ENCODE measurements around the gene TNC.

Gene TNC

DNA sequence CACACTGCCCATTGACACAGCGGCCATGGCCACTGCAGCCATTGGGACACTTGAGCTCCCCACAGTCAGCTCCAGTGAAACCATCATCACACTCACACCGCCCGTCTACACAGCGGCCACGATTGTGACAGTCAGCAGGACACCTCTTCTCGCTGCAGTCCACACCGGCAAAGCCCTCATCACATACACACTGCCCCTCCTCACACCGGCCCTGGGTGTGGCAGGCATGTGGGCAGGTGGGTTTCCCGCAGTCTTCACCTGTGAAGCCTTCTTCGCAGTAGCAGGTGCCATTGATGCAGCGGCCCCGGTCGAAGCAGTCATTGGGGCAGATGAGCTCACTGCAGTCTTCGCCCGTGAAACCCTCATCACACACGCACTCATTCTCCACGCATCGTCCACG, 31.5 kb downstream of the TNC start:
- no peaks in the 10 kb centered on the region for H3K4me1 ChIP-seq (ENCODE audit: low read length)
- no peaks in the 10 kb centered on the region for H3K36me3 ChIP-seq (replicated peaks; ENCODE audit: insufficient read depth, low read length)
- no peak overlapping the region for H3K4me3 ChIP-seq (ENCODE audit: low read length)
- H3K9me3 ChIP-seq (replicated peaks; ENCODE audit: insufficient read depth, low read length), result no peaks in the 10 kb centered on the region
- no peak overlapping the region for H3K27ac ChIP-seq (ENCODE audit: low read length)
- no peak overlapping the region for H2AFZ ChIP-seq (ENCODE audit: low read length)
- H3K9me2 ChIP-seq (replicated peaks; ENCODE audit: insufficient read depth, low read length), result no peaks in the 10 kb centered on the region
- no peak overlapping the region for H3K4me2 ChIP-seq (ENCODE audit: low read depth, low read length)
- TF ChIP-seq EZH2phosphoT487 (IDR thresholded peaks at IDR 0.05; ENCODE audit: low read length) (no peak), EZH2 (optimal IDR thresholded peaks at IDR 0.05; ENCODE audit: low read depth, low read length) (no peak), CTCF (IDR thresholded peaks at IDR 0.05; ENCODE audit: low read length) (no peak)
- no peak for DNase-seq
- no peaks in the 10 kb centered on the region for H3F3A ChIP-seq (ENCODE audit: insufficient read depth, low read length)
- H3K27me3 ChIP-seq (replicated peaks; ENCODE audit: insufficient read depth, low read length), result no peaks in the 10 kb centered on the region
- no peaks in the 10 kb centered on the region for H3K79me2 ChIP-seq (ENCODE audit: low read length)
- H3K9ac ChIP-seq (ENCODE audit: low read length), result no peak overlapping the region
- no peaks in the 10 kb centered on the region for H4K20me1 ChIP-seq (ENCODE audit: insufficient read depth, low read length)

- Histone ChIP-seq H3K9ac (ENCODE audit: low read length) (no peak overlapping the region), H3K27ac (ENCODE audit: low read length) (no peak overlapping the region), H3K36me3 (replicated peaks; ENCODE audit: insufficient read depth, low read length) (no peaks in the 10 kb centered on the region), H4K20me1 (ENCODE audit: insufficient read depth, low read length) (no peaks in the 10 kb centered on the region), H3K79me2 (ENCODE audit: low read length) (no peaks in the 10 kb centered on the region), H3K9me2 (replicated peaks; ENCODE audit: insufficient read depth, low read length) (no peaks in the 10 kb centered on the region), H3K4me2 (ENCODE audit: low read depth, low read length) (no peak overlapping the region), H3K27me3 (replicated peaks; ENCODE audit: insufficient read depth, low read length) (no peaks in the 10 kb centered on the region), H3K4me3 (ENCODE audit: low read length) (no peak overlapping the region), H3F3A (ENCODE audit: insufficient read depth, low read length) (no peaks in the 10 kb centered on the region), H3K9me3 (replicated peaks; ENCODE audit: insufficient read depth, low read length) (no peaks in the 10 kb centered on the region), H3K4me1 (ENCODE audit: low read length) (no peaks in the 10 kb centered on the region), H2AFZ (ENCODE audit: low read length) (no peak overlapping the region)
- no peak for DNase-seq
- no peak for TF ChIP-seq CTCF (IDR thresholded peaks at IDR 0.05; ENCODE audit: low read length)
- no peak for TF ChIP-seq EZH2 (optimal IDR thresholded peaks at IDR 0.05; ENCODE audit: low read depth, low read length)
- TF ChIP-seq EZH2phosphoT487 (IDR thresholded peaks at IDR 0.05; ENCODE audit: low read length), result no peak
Observed at GRCh38 chr9:115085773-115086377, 32.1 kb downstream of the TNC start.

DNA sequence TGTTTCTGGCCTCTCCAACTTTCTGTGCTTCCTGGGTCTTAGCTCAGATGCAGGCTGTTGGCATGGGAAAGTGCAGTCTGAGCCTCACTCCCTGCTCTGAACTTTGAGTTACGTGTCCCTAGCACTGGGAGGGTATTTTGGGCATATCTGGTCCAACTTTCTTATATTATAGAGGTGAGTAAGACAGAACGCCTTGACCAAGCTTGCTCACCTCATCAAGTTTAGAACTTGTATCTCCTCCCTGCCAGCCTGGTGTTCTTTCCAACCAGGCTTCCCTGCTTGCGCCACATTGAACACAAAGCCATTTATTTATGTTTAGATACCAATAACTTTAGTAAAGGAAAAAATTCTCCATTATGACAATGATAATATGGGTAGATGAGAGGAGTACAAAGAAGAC, 33.2 kb downstream of the TNC start:
- no peak for DNase-seq
- H3K4me3 ChIP-seq (ENCODE audit: low read length), result no peak overlapping the region
- H3K27me3 ChIP-seq (replicated peaks; ENCODE audit: insufficient read depth, low read length), result no peaks in the 10 kb centered on the region
- no peaks in the 10 kb centered on the region for H3F3A ChIP-seq (ENCODE audit: insufficient read depth, low read length)
- no peak overlapping the region for H3K4me2 ChIP-seq (ENCODE audit: low read depth, low read length)
- H2AFZ ChIP-seq (ENCODE audit: low read length), result no peak overlapping the region
- no peaks in the 10 kb centered on the region for H3K9me2 ChIP-seq (replicated peaks; ENCODE audit: insufficient read depth, low read length)
- H3K27ac ChIP-seq (ENCODE audit: low read length), result no peak overlapping the region
- H3K9ac ChIP-seq (ENCODE audit: low read length), result no peak overlapping the region
- H3K9me3 ChIP-seq (replicated peaks; ENCODE audit: insufficient read depth, low read length), result no peaks in the 10 kb centered on the region
- H3K4me1 ChIP-seq (ENCODE audit: low read length), result no peaks in the 10 kb centered on the region
- TF ChIP-seq CTCF (IDR thresholded peaks at IDR 0.05; ENCODE audit: low read length) (no peak), EZH2 (optimal IDR thresholded peaks at IDR 0.05; ENCODE audit: low read depth, low read length) (no peak), EZH2phosphoT487 (IDR thresholded peaks at IDR 0.05; ENCODE audit: low read length) (no peak)
- H4K20me1 ChIP-seq (ENCODE audit: insufficient read depth, low read length), result no peaks in the 10 kb centered on the region
- no peaks in the 10 kb centered on the region for H3K79me2 ChIP-seq (ENCODE audit: low read length)
- H3K36me3 ChIP-seq (replicated peaks; ENCODE audit: insufficient read depth, low read length), result no peaks in the 10 kb centered on the region
